HG02759 (cell line): ENCODE results near the gene DNER.
"Not testable (repeated sequence)": the region's sequence is repeated elsewhere in the genome, so short reads cannot be mapped to it uniquely, and the experiment has no call there.

ENCODE experiments used
- ATAC-seq: cut with Tn5 transposase; IDR thresholded peaks from one replicate; pipeline ENCODE4 v1.9.1; 2021; ENCODE audit warnings: mild to moderate bottlenecking, moderate library complexity; ENCODE audit not compliant: unreplicated experiment

The DNER gene

GRCh38 chr2:229410264-229410663 is 304.1 kb downstream of the DNER start:
- ATAC-seq: no peak

- no peak for ATAC-seq
These were observed 304.6 kb downstream of the DNER start for GRCh38 chr2:229409751-229410181.

GRCh38 chr2:229408962-229409361 is 305.4 kb downstream of the DNER start:
- ATAC-seq: no peak

GRCh38 chr2:229408356-229408755 is 306.0 kb downstream of the DNER start:
- no peak for ATAC-seq

GRCh38 chr2:229407170-229407569 is 307.2 kb downstream of the DNER start:
- no peak for ATAC-seq

- ATAC-seq: no peak
These were observed 308.6 kb downstream of the DNER start for GRCh38 chr2:229405796-229406195.

GRCh38 chr2:229403296-229403695 is 311.1 kb downstream of the DNER start:
- ATAC-seq: no peak

- no peak for ATAC-seq
These were observed 313.0 kb downstream of the DNER start for GRCh38 chr2:229401171-229401865.

- no peak for ATAC-seq
These were observed 320.4 kb downstream of the DNER start for GRCh38 chr2:229393926-229394325.

GRCh38 chr2:229392196-229392595 is 322.2 kb downstream of the DNER start:
- no peak for ATAC-seq

- no peak for ATAC-seq
These were observed 325.6 kb downstream of the DNER start for GRCh38 chr2:229388731-229389130.

- ATAC-seq: no peak
These were observed 326.5 kb downstream of the DNER start for GRCh38 chr2:229387866-229388265.

GRCh38 chr2:229380101-229380625 is 334.2 kb downstream of the DNER start:
- ATAC-seq: no peak

GRCh38 chr2:229378386-229378785 is 336.0 kb downstream of the DNER start:
- ATAC-seq: no peak

GRCh38 chr2:229376866-229377265 is 337.5 kb downstream of the DNER start:
- ATAC-seq: no peak

GRCh38 chr2:229375251-229375650 is 339.1 kb downstream of the DNER start:
- no peak for ATAC-seq

GRCh38 chr2:229373311-229373710 is 341.0 kb downstream of the DNER start:
- not testable (repeated sequence) for ATAC-seq

GRCh38 chr2:229372207-229372606 is 342.1 kb downstream of the DNER start:
- ATAC-seq: no peak

GRCh38 chr2:229371086-229371485 is 343.3 kb downstream of the DNER start:
- ATAC-seq: no peak

- no peak for ATAC-seq
These were observed 343.8 kb downstream of the DNER start for GRCh38 chr2:229370509-229370908.

- no peak for ATAC-seq
These were observed 351.1 kb downstream of the DNER start for GRCh38 chr2:229363185-229363814.

GRCh38 chr2:229350883-229351282 is 363.5 kb downstream of the DNER start:
- ATAC-seq: no peak
